HUDEP-2 (cell line): ENCODE results near the gene TRMT10B.
"Not testable (repeated sequence)": the region's sequence is repeated elsewhere in the genome, so short reads cannot be mapped to it uniquely, and the experiment has no call there.

Experiments
- DNase-seq, 76 experiments: peaks; one replicate each; lab custom pipeline; 2025; ENCODE audit not compliant: unreplicated experiment in 76 of 76; lab: John Stamatoyannopoulos, UW

The TRMT10B gene

GRCh38 chr9:37749129-37749528, 4.5 kb upstream of the TRMT10B start:
- no peak for DNase-seq

- no peak for DNase-seq
Measured at GRCh38 chr9:37751186-37751585, 2.4 kb upstream of the TRMT10B start.

GRCh38 chr9:37751704-37752103, 1.9 kb upstream of the TRMT10B start:
- DNase-seq, result not testable (repeated sequence)

- not testable (repeated sequence) for DNase-seq
Measured at GRCh38 chr9:37752112-37752511, 1.5 kb upstream of the TRMT10B start.

GRCh38 chr9:37752642-37753488, 740 bp upstream of the TRMT10B start:
- DNase-seq, result no peak

- no peak for DNase-seq
Measured at GRCh38 chr9:37758747-37759146, 5.1 kb downstream of the TRMT10B start.

GRCh38 chr9:37760416-37761161, 7.0 kb downstream of the TRMT10B start:
- no peak for DNase-seq

- DNase-seq, result no peak
Measured at GRCh38 chr9:37761511-37761910, 7.9 kb downstream of the TRMT10B start.

GRCh38 chr9:37765263-37765662, 11.7 kb downstream of the TRMT10B start:
- not testable (repeated sequence) for DNase-seq

- peak in 24 of 76 experiments; percentile 7 to 57 (median 23) for DNase-seq
Measured at GRCh38 chr9:37769306-37769705, 15.7 kb downstream of the TRMT10B start.

- no peak for DNase-seq
Measured at GRCh38 chr9:37769995-37770394, 16.4 kb downstream of the TRMT10B start.

GRCh38 chr9:37775216-37775919, 21.8 kb downstream of the TRMT10B start:
- no peak for DNase-seq

GRCh38 chr9:37776328-37776727, 22.7 kb downstream of the TRMT10B start:
- DNase-seq, result no peak

GRCh38 chr9:37778534-37778933, 24.9 kb downstream of the TRMT10B start:
- no peak for DNase-seq

- peak in 2 of 76 experiments; percentile 26 to 41 for DNase-seq
Measured at GRCh38 chr9:37784291-37784615, 30.6 kb downstream of the TRMT10B start.

GRCh38 chr9:37784616-37785483, 31.2 kb downstream of the TRMT10B start, which contains the start of gene EXOSC3:
TSS of gene EXOSC3 (minus strand) at chr9:37785064. CDS start at chr9:37785044, 20 bp downstream.
- DNase-seq, result peak in 74 of 76 experiments; percentile 49 to 92 (median 81)

GRCh38 chr9:37787059-37787458, 33.5 kb downstream of the TRMT10B start:
- DNase-seq, result no peak

GRCh38 chr9:37788332-37788731, 34.7 kb downstream of the TRMT10B start:
- no peak for DNase-seq

GRCh38 chr9:37790096-37790495, 36.5 kb downstream of the TRMT10B start:
- peak in 6 of 76 experiments; percentile 6 to 23 (median 18) for DNase-seq

- no peak for DNase-seq
Measured at GRCh38 chr9:37792122-37792521, 38.5 kb downstream of the TRMT10B start.
